Mesothelial cell of epicardium (in vitro differentiated cells): ENCODE results near the gene PTCD1. TPM values are rescaled to one million over a fixed set of nuclear protein-coding genes. Genes with fewer than 3 reads are reported as not detected.

ENCODE experiments used
- DNase-seq, 2 experiments: peaks; one replicate each; pipeline ENCODE4 v3.0.0; 2021; ENCODE audit warnings: low spot score in 2 of 2; ENCODE audit not compliant: unreplicated experiment in 2 of 2
- H3K27ac Mint-ChIP-seq: 2 replicates; pipeline ENCODE4 v1.8.0; 2021; ENCODE audit warnings: mixed read lengths
- H3K27me3 Mint-ChIP-seq: 2 replicates; pipeline ENCODE4 v1.8.0; 2021; ENCODE audit warnings: low read depth, mixed read lengths
- H3K36me3 Mint-ChIP-seq: 2 replicates; pipeline ENCODE4 v1.8.0; 2021; ENCODE audit warnings: mixed read lengths
- H3K4me1 Mint-ChIP-seq: 2 replicates; pipeline ENCODE4 v1.8.0; 2021; ENCODE audit warnings: mixed read lengths
- H3K4me3 Mint-ChIP-seq: 2 replicates; pipeline ENCODE4 v1.8.0; 2021; ENCODE audit warnings: mild to moderate bottlenecking, moderate library complexity, mixed read lengths
- H3K9me3 Mint-ChIP-seq: 2 replicates; pipeline ENCODE4 v1.8.0; 2021; ENCODE audit warnings: mixed read lengths
- CTCF ChIP-seq: fragments of 200-600 bp; sonication (generic); IDR thresholded peaks from one replicate; pipeline ENCODE4 v1.5.0; 2021; ENCODE audit warnings: antibody characterized with exemption; ENCODE audit not compliant: unreplicated experiment
- total RNA-seq: library from RNA; stranded (reverse); gene quantifications from 3 replicates; pipeline ENCODE4 v1.2.1, GENCODE V29; 2021

Gene PTCD1
- total RNA-seq, 1 donor from 2014 or later, result 12.3 TPM

- H3K4me3 Mint-ChIP-seq, result no peak overlapping the region
- H3K27me3 Mint-ChIP-seq, result no peaks in the 10 kb centered on the region
- peaks cover 23% of the 10 kb centered on the region for H3K36me3 Mint-ChIP-seq
- H3K9me3 Mint-ChIP-seq, result no peaks in the 10 kb centered on the region
- TF ChIP-seq CTCF, result no peak
- H3K27ac Mint-ChIP-seq, result no peak overlapping the region
- DNase-seq, result no peak
- no peaks in the 10 kb centered on the region for H3K4me1 Mint-ChIP-seq
Observed at GRCh38 chr7:99429756-99430155, 8.8 kb downstream of the PTCD1 start.

GRCh38 chr7:99428972-99429566 is 9.5 kb downstream of the PTCD1 start:
- peaks cover 27% of the 10 kb centered on the region for H3K36me3 Mint-ChIP-seq
- H3K27ac Mint-ChIP-seq, result no peak overlapping the region
- TF ChIP-seq CTCF, result no peak
- no peak for DNase-seq
- no peaks in the 10 kb centered on the region for H3K4me1 Mint-ChIP-seq
- no peaks in the 10 kb centered on the region for H3K27me3 Mint-ChIP-seq
- no peaks in the 10 kb centered on the region for H3K9me3 Mint-ChIP-seq
- H3K4me3 Mint-ChIP-seq, result no peak overlapping the region

DNA sequence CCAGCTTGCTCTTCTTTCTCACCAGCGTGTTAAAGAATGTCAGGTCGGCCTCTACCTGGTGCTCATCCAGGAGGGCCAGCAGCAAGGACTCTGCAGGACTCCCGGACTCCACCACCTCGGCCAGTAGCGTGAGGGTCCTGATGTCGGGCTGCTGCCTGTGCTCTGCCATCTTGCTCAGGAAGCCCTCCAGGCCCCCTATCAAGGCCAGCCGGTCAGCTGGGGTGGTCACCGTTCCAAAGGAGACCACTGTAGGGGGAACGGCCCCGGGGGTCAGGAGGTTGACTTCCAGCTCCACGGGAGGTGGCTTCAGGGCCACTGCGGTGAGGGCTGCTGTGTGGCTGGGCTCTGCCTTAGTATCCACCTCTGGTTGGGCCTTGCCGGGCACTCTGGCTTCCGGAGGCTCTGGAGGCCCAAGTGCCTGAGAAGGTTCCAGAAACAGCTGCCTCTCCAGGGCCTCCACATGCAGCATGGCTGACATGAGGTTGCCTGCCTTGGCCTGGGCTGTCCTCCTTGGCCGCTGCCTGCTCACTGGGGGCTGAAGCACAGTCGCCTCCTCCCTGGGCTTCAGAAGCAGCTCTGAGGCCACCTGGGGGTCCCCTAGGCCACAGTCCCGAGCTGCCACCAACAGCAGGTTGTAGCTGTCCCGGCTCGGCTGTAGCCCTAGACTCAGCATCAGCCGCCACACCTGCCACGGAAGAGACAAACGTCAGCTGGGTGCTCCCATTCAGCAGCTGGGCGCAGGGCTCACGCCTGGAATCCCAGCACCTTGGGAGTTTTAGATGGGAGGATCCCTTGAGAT is 13.5 kb downstream of the PTCD1 start:
- no peak overlapping the region for H3K27ac Mint-ChIP-seq
- no peak overlapping the region for H3K4me3 Mint-ChIP-seq
- no peaks in the 10 kb centered on the region for H3K4me1 Mint-ChIP-seq
- peaks cover 15% of the 10 kb centered on the region for H3K36me3 Mint-ChIP-seq
- no peak for DNase-seq
- TF ChIP-seq CTCF, result no peak
- no peaks in the 10 kb centered on the region for H3K27me3 Mint-ChIP-seq
- H3K9me3 Mint-ChIP-seq, result no peaks in the 10 kb centered on the region

DNA sequence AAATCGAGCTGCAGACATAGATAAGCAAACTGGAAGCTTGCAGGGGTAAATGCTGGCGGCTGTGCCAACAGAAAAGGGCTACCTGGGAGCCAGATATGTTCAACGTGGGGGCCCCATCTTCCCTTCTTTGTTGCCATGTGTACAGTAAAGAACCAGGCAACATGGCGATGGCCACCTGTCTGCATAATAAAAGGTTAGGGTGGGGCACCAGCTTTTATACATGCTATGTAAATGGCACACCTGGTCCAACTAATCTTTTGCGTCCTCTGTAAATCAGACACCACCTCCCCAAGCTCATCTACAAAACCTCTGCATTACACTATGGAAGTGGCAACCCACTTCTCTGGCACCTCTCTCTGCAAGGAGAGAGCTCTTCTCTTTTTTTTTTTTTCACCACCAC is 16.0 kb downstream of the PTCD1 start:
- no peak overlapping the region for H3K4me3 Mint-ChIP-seq
- no peak for DNase-seq
- TF ChIP-seq CTCF, result no peak
- H3K9me3 Mint-ChIP-seq, result no peaks in the 10 kb centered on the region
- no peaks in the 10 kb centered on the region for H3K27me3 Mint-ChIP-seq
- H3K36me3 Mint-ChIP-seq, result peaks cover 12% of the 10 kb centered on the region
- no peaks in the 10 kb centered on the region for H3K4me1 Mint-ChIP-seq
- no peak overlapping the region for H3K27ac Mint-ChIP-seq

DNA sequence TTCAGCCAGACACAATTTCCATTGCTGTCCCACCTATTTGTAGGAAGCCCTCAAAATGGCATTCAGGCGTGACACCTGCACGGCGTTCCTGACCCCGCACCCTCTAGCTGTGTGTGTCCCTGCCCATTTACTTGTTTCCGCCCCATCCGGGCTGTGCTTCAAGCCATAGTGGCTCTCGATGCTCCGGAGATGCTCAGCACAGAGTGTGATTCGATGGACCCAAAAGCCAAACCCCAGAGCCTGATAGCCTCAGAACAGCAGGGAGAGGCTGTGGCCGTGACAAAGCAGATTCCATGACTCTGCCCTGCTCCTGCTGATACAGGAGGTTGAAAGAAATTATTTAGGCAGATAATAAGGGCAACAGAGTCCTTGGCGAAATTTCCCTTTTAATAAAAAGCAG is 16.4 kb downstream of the PTCD1 start:
- no peak for DNase-seq
- Mint-ChIP-seq H3K36me3 (peaks cover 17% of the 10 kb centered on the region), H3K4me3 (no peak overlapping the region)

More for the DNA sequence above, 16.4 kb downstream of the PTCD1 start:
- Mint-ChIP-seq H3K27ac (no peak overlapping the region), H3K9me3 (no peaks in the 10 kb centered on the region), H3K4me1 (no peaks in the 10 kb centered on the region), H3K27me3 (no peaks in the 10 kb centered on the region)
- TF ChIP-seq CTCF, result no peak
